COR-L47 (cell line): Measurements from ENCODE around the gene ID1.
"Not testable (repeated sequence)": the region's sequence is repeated elsewhere in the genome, so short reads cannot be mapped to it uniquely, and the experiment has no call there.

Experiments
- DNase-seq: peaks from one replicate; lab custom pipeline; 2025; lab: John Stamatoyannopoulos, UW

ID1 gene

DNA sequence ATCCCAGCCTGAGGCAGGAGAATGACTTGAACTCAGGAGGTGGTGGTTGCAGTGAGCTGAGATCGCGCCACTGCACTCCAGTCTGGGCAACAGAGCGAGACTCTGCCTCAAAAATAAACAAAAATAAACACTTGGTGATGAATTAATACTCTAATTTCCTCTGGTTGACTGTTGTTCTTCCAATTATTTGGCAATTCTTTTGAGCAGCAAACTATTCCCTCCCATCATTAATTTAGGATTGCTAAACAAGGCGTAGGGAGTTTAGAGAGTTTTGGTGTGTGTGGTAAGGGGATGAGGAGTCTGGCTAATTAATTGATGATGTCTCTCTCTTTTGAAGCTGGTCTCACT lies 2.7 kb upstream of the ID1 start:
- DNase-seq: no peak

DNA sequence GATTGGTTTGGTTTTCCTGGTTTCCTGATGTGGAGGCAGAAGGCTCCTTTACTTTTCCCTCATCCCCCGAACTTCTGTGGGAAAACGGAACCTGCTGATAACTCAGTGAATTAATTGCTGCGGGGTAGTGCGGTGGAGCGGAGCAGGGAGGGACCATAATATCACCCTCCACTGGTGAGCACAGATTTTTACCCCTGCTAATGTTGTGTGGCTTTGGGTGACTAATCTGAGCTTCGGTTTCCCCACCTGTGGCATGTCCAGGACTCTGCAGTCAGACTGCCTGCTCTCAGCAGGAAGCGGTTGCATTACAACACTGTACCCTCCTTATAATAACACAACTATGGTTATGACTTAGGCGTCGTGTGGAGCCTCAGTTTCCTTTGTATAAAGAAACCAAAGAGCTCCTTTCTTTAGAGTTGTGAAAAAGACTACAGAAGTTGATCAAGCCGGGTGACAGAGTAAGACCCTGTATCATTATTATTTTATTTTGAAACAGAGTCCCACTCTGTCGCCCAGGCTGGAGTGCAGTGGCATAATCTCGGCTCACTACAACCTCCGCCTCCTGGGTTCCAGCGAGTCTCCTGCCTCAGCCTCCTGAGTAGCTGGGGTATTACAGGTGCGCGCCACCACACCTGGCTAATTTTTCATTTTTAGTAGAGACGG lies 2.2 kb upstream of the ID1 start:
- no peak for DNase-seq

DNA sequence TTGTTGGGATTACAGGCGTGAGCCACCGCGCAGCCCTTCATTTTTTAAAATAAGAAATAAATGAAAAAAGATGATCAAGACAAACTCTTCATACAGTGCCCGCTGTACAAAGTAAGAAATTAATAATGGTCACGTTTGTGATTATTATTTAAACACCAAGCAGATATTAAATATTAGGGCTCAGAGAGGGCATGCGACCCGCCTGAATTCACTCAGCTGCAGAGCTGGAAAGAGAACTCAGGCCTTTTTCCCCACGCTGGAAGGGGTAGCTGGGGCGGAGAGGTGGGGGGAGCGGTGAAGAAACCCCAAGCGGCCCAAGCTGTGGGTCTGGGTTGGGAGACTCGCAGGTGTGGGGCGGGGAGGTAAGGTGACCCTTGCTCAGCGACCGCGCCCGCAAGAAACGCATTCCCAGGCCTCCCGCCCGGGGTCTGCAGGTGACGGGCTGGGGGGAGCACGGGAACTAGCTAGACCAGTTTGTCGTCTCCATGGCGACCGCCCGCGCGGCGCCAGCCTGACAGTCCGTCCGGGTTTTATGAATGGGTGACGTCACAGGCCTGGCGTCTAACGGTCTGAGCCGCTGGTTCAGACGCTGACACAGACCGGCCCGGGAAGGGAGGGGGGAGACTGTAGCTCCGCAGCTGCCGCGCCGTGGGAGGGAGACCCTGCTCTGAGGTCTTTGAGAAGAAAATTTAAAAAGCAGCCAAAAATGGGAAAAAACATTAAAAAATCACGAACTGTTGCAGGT lies 1.1 kb upstream of the ID1 start:
- peak; percentile 100 for DNase-seq

DNA sequence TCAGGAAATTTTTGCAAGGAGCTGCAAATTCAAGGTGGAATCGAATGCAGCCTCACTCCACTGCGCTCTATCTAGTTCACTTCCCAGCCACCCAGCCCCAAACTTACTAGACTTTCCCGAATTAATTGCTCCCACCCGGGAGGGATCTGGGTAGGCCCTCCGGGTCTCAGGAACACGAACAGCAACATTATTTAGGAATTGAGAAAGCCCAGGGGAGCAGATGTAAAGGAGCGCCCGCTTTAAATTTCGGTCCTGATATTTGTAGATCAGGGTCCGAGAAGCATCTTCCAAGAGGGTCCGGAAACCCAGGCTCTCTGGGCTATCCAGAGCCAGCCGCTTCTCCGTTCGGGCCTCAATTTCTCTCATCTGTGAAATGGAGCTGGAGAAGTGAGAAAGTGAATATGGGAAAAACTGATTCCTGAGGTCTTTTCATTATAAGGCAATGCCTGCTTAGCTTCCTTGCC lies 490 bp upstream of the ID1 start:
- no peak for DNase-seq

DNA sequence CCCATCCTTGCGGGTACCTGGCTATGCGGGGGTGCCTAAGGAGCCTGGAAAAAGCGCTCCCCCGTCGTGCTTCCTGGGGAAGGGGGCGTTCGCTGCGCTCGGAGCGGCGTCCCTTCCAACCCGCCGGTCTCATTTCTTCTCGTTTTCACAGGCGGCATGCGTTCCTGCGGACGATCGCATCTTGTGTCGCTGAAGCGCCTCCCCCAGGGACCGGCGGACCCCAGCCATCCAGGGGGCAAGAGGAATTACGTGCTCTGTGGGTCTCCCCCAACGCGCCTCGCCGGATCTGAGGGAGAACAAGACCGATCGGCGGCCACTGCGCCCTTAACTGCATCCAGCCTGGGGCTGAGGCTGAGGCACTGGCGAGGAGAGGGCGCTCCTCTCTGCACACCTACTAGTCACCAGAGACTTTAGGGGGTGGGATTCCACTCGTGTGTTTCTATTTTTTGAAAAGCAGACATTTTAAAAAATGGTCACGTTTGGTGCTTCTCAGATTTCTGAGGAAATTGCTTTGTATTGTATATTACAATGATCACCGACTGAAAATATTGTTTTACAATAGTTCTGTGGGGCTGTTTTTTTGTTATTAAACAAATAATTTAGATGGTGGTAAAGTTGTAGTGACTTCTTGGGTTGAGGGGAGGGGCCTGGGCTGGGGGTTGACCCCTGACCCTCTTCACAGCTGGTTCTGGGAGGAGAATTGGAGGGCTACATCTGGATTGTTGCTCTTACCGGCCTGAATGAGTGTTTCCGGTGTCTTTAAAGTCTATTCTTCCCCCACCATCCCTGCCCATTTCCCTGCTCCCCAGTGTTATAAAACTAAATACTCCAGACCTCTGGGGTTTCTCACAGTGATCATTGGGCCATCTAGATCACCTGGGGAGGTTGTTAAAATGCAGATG lies 1.1 kb downstream of the ID1 start:
- peak; percentile 56 for DNase-seq

DNA sequence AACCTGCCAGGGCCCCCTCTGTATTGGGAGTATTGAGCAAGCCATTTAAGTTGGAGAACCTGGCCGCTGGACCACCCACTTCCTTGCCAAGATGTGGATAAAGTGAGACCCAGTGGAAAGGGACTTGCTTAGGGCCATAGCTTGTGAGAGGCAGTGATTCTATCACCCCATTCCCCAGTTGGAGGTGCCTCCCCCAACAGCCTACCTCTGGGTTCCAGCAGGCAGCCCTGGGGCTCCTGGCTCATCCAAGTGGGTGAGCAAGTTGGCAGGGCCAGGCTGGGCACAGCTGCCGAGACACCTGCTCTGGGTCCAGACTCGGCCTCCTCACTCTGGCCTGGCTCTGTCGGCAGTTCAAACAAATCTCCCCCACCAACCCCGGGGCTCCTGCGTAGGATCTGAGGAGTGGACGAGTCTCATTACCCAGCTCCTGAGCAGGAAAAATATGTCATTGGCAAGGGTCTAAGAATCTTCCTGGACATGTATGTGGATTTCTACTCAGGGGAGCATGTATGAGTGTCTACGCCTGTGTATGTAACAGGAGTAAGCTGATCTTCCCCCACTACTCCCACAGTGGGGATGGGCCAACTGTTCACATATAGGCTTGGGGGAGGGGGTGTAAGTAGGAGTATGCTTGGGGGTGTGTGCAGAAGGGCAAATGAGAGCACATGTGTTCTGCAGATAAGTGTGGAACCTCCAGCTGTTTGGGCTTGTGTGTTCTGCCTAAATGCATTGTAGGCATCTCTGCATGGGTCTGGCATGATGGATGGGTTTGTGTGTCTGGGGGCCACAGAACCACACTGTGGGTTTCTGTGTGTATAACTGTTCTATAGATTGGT lies 1.9 kb downstream of the ID1 start:
- peak; percentile 47 for DNase-seq

DNA sequence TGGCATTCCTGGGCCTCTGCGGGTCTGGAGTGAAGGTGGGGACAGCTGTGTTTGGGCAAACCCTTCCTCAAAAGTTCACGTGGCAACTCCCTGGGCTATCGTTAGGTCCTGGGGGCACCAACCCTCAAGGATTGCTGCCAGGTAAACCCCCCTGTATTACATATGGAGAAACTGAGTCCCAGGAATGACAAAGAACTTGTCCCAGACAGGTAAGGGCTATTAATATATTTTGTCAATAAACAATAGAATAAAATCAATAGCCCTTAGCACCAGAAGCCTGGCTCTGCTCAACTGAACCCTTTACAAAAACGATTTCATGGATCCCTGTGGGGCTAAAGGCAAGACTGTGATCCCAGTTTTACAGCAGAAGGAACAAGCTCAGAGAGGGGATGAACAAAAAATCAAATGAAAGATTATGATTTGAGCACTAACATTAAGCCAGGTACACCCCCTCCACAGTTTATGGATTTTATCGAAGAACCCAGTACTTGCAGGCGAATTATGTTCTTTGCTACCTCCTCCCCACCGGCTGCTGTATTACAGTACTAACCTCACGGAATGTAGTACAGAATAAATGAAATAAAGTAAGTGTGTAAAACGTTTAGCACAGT lies 2.7 kb downstream of the ID1 start:
- no peak for DNase-seq

DNA sequence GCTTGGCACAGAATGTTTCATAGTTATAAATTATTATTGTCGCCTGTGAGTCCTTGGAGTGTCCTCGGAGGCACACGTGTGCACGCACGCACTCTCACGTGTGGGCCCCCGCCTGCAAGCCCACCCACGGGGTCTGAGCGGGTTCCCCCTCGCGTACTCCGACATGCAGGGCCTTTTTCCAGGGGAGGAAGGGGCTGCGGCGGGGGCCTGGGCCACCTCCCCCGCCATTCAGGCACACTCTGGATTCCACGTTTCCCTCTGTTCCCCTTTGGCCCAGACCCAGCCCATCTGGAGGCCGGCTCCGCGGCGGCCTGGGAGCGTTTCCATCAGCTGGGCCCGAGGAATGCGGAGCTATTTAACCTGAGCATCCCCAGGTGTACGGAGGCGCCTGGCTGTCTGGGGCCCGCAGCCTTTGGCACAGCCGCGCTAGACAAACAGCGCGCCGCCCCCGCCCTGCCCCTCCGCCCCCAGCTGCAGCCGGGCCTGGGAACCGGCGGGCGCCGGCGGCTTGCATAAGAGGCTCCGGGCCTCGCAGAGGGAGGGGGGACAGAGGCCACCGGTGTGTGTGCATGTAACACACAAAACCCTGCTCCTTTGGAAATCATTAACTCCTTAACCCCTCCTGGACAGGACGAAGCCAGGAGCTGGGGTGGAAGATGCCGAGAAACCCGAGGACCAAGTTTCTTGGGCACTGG lies 3.3 kb downstream of the ID1 start:
- DNase-seq: peak; percentile 97

DNA sequence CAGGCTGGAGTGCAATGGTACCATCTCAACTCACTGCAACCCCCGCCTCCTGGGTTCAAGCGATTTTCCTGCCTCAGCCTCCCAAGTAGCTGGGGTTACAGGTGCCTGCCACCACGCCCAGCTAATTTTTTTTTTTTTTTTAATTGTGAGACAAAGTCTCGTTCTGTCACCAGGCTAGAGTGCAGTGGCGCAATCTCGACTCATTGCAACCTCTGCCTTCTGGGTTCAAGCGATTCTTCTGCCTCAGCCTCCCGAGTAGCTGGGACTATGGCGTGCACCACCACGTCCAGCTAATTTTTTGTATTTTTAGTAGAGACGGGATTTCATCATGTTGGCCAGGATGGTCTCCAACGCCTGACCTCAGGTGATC lies 7.2 kb downstream of the ID1 start:
- not testable (repeated sequence) for DNase-seq

DNA sequence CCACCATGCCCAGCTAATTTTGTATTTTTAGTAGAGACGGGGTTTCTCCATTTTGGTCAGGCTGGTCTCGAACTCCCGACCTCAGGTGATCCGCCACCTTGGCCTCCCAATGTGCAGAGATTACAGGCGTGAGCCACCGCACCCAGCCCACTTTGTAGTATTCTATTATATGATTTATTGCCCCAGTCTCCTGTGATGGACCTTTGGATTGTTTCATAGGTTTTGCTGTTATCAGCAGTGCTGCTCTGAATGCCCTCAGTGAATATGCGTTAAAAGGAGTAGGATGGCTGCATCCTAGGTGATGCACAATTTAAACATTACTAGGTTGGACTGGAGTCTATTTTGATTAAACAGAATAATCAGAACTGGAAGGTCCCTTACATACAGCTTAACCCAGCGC lies 10.3 kb downstream of the ID1 start:
- DNase-seq: no peak

DNA sequence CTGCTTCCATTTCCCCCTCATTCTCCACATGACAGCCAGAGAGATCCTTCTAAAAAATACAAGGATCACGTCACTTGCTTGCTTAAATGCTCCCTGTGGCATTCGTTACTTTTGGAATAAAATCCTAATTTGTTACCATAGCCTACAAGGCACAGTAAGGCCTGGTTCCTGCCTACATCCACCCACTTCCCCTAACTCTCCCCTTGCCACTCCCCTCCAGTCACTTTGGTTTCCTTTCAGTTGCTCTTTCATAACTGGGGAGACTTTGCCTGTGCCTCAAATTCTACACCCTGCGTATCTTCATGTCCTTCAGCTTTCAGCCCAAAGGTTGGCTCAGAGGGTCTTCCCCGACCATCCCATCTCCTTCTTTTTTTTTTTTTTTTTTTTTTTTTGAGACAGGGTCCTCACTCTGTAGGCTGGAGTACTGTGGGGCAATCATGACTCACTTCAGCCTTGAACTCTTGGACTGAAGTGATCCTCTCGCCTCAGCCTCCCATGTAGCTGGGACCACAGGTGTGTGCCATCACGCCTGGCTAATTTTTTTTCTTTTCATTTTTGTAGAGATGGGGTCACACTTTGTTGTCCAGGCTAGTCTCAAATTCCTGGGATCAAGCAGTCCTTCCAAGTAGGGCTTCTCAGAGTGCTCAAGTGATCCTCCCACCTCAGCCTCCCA lies 12.5 kb downstream of the ID1 start:
- DNase-seq: no peak

DNA sequence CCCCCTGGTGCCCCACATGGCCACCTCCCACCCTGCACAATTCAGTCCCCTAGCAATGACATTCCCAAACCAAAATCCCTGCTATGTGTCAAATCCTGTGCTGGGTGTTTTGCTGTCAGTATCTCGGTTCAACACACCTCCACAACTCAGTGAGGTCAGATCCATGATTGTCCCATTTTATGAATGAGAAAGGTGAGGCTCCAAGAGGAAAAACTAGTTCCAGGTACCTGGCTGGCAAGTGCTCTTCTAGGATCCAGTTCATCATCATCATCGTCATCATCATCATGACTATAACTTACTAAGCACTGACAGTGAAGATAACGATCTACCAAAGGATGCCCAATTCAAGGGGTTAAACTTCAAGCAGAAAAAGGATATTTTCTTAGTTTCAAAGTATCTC lies 15.2 kb downstream of the ID1 start:
- no peak for DNase-seq

DNA sequence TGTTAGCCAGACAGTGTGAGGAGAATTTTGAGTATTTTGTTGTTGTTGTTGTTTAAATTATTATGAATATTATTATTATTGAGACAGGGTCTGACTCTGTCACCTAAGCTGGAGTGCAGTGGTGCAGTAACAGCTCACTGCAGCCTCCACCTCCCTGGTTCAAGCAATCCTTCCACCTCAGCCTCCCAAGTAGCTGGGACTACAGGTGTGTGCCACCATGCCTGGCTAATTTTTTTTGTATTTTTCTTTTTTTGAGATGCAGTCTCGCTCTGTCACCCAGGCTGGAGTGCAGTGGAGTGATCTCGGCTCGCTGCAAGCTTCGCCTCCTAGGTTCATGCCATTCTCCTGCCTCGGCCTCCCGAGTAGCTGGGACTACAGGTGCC lies 18.0 kb downstream of the ID1 start:
- DNase-seq: not testable (repeated sequence)

DNA sequence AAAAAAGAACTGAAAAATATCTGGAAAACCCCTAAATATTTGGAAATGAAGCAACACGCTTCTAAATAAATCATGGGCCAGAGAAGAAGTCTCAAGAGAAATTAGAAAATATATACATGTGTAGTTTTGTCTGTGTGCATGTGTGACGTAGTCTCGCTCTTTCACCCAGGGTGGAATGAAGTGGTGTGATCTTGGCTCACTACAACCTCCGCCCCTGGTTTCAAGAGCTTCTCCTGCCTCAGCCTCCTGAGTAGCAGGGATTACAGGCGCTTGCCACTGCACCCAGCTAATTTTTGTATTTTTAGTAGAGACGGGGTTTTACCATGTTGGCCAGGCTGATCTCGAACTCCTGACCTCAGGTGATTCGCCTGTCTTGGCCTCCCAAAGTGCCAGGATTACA lies 21.4 kb downstream of the ID1 start:
- DNase-seq: not testable (repeated sequence)

DNA sequence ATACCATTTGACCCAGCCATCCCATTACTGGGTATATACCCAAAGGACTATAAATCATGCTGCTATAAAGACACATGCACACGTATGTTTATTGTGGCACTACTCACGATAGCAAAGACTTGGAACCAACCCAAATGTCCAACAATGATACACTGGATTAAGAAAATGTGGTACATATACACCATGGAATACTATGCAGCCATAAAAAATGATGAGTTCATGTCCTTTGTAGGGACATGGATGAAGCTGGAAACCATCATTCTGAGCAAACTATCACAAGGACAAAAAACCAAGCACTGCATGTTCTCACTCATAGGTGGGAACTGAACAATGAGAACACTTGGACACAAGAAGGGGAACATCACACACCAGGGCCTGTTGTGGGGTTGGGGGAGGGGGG lies 23.0 kb downstream of the ID1 start:
- not testable (repeated sequence) for DNase-seq

DNA sequence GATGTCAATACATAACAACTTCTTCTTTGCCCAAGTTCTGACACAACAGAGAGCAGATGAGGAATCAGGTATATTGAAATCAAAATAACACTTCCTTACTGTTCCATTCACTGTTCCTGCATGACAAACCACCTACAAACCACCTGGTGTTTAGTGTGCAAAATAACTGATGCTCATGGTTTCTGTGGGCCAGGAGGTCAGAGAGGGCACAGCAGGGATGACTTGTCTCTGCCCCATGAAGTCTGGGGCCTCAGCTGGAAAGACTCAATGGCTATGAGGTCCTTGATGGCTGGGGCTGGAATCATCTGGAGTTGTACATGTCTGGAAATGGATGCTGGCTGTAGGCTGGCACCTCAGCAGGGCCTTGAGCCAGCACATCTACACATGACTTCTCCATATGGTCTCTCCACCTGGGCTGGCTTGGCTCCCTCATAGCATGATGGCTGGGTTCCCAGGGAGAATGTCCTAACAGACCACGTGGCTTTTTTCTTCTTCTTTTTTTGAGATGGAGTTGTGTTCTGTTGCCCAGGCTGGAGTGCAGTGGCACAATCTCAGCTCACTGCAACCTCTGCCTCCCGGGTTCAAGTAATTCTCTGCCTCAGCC lies 25.2 kb downstream of the ID1 start:
- DNase-seq: no peak

DNA sequence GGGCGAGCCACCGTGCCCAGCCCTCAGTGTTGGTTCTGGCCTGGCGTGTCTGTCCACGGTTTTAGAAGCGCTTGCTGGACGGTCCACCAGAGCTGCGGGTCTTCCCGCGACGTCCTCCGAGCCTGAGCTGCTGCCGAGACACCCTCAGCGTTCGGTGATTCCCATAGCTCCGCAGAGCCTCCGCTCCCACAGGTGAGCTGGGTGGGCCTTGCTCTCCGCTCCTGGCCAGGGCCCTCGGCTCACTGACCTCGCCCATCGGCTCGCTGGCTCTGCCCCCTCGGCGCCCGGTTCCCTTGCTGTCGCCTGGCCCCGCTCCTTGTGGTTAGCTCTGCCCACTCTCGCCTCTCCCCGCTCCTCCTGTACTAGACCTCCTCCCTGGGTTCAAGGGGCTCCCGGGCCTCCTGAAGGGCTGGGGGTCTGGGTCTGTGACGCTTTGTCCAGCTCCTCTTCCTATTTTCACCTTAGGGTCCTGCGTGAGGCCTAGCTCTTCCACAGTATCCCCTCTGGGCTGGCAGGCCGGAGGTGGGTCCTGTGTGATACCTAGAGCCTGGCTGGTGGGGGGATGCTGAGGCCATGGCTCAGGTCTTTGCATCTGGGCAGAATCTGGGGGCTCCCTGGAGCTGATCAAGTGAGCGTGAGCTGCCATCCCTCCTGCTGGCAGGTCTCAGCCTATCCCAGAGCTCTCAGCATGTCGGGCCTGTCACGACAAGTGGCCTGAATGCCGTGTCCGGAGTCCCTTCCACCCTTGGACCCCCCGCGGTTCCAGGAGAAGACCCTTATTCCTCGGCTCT lies 27.7 kb downstream of the ID1 start:
- no peak for DNase-seq

DNA sequence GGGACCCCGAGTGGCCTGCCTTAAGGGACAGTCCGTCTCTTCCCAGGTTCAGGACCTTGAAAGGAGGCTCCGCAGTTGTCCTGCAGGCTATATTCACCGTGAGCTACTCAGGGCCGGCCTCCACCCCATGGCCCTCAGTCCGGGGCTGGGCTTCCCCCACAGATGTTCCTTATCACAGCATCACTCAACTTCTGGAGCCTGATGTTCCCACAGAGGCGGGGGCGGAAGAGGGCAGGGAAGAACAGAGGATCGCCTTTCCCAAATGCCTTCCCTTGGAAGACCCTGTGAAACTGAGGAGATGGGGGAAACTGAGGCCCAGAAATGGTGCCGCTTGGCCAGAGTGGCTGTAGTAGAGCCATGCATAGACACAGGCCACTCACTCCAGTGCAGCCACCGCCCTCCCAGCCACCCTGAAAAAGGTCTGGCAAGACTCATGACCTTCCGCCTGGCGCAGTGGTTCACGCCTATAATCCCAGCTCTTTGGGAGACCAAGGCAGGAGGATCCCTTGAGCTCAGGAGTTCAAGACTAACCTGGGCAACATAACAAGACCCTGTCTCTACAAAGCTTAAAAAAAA lies 28.3 kb downstream of the ID1 start:
- no peak for DNase-seq

DNA sequence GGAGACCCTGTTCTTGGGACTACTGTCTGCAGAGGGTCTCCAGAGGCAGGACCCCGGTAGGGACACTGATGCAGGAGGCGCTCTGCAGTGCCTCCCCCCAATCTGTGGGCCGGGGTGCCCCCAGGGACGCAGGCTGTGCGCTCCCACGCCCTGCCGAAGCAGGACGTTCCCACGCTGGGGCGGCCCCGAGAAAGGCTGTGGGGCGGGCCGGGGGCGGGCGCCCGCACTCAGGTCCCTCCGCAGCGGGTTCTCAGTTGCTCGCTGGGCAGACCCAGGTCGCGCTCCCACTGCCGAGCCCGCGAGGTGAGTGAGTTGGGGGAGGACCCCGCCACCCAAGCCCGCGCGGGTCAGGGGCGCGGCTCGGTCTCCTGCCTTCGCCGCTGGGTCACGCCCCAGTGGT lies 32.6 kb downstream of the ID1 start, which contains the start of gene COX4I2:
TSS of gene COX4I2 (plus strand) at position 253 of the 400 bp plus-strand sequence. CDS start 1,106 bp downstream, outside the sequence.
- no peak for DNase-seq
